Sigmoid colon (tissue), 7 donors: ENCODE measurements around the gene HLA-DQB2. TPM values are rescaled to one million over a fixed set of nuclear protein-coding genes. Genes with fewer than 3 reads are reported as not detected.

Source experiments
- DNase-seq: peaks from one replicate; pipeline ENCODE4 v3.0.0-alpha.2; 2019
- H3K27ac ChIP-seq, 4 donors: fragments of 200-600 bp; sonication (generic); one replicate each; pipeline ENCODE4 v1.5.1; 2016 to 2019; ENCODE audit warnings: mild to moderate bottlenecking in 1 of 4
- H3K27me3 ChIP-seq, 3 donors: fragments of 200-600 bp; sonication (generic); one replicate each; pipeline ENCODE4 v1.5.1; 2019; ENCODE audit warnings: mild to moderate bottlenecking in 1 of 3
- H3K36me3 ChIP-seq, 4 donors: fragments of 200-600 bp; sonication (generic); one replicate each; pipeline ENCODE4 v1.5.1; 2016 to 2019
- H3K4me1 ChIP-seq, 4 donors: fragments of 200-600 bp; sonication (generic); one replicate each; pipeline ENCODE4 v1.5.1; 2017 to 2019
- H3K4me3 ChIP-seq, 4 donors: fragments of 200-600 bp; sonication (generic); one replicate each; pipeline ENCODE4 v1.5.1; 2017 to 2019; ENCODE audit warnings: mild to moderate bottlenecking in 2 of 4, moderate library complexity in 1 of 4
- H3K9me3 ChIP-seq, 4 donors: fragments of 200-600 bp in 3 of 4; sonication (generic) in 3 of 4; one replicate each; pipeline versions ENCODE4 v1.5.1 to v1.6.1; 2013 to 2019
- CTCF ChIP-seq, 4 experiments: fragments of 450-650 bp in 3 of 4; fragments of 200-600 bp in 1 of 4; IDR thresholded peaks; one replicate each; pipeline ENCODE4 v1.5.1; 2016 to 2019; ENCODE audit warnings: antibody characterized with exemption in 4 of 4, mild to moderate bottlenecking in 3 of 4, moderate library complexity in 2 of 4
- EP300 ChIP-seq, 4 donors: sonication (generic); formaldehyde crosslinking; IDR thresholded peaks; one replicate each; pipeline ENCODE4 v1.6.1; 2017; ENCODE audit warnings: antibody characterized with exemption in 4 of 4
- POLR2A ChIP-seq, 2 donors: fragments of 450-650 bp; IDR thresholded peaks; one replicate each; pipeline ENCODE4 v1.6.1; 2016; ENCODE audit warnings: antibody characterized with exemption in 2 of 2, mild to moderate bottlenecking in 2 of 2, moderate library complexity in 2 of 2
- POLR2AphosphoS5 ChIP-seq, 4 donors: sonication (generic); formaldehyde crosslinking; IDR thresholded peaks; one replicate each; pipeline ENCODE4 v1.6.1; 2017; ENCODE audit warnings: antibody characterized with exemption in 4 of 4
- WGBS, 2 donors: extraction: QIAGEN DNeasy Blood & Tissue Kit; methylation state at CpG; one replicate each; pipeline ENCODE4 v1.1.7; 2013; 5-methylcytosine and 5-hydroxymethylcytosine counted together
- intact Hi-C: fragments of 100-400 bp; cut with DNase I; formaldehyde crosslinking; loops from one replicate; pipeline ENCODE4 v1.15.1; 2023
- polyA plus RNA-seq, 3 donors: library from polyadenylated mRNA; stranded (reverse); fragments of 200-250 nt; gene quantifications; one replicate each; pipeline ENCODE4 v1.2.3, GENCODE V29; 2013
- total RNA-seq, 4 donors: library from RNA; depleted of rRNA; stranded (reverse); fragments of >200 nt; gene quantifications; one replicate each; pipeline ENCODE4 v1.1.0, GENCODE V29; 2016
- donor health status: healthy with polysubstance abuse.
- donor health status: Bipolar disorder and iron deficiency.
- donor health status: healthy.

HLA-DQB2 gene
- total and polyA plus RNA-seq, 7 donors, result 0.41 to 1.1 (median 0.69) TPM; not detected in 2

- 77 to 83% methylated on average over 3 of the region's 3 CpGs for WGBS, 2 donors
- intact Hi-C loops, result loop anchor here (10.0 kb wide), 1 partner anchor 555 kb away; no protein-coding TSS in a partner anchor
- peaks cover 0 to 9% (median 2%) of the 10 kb centered on the region in 4 donors for H3K4me1 ChIP-seq
- TF ChIP-seq CTCF (IDR thresholded peaks at IDR 0.05) (no peak), EP300 (IDR thresholded peaks at IDR 0.05) (no peak), POLR2A (IDR thresholded peaks at IDR 0.05) (no peak)
- H3K9me3 ChIP-seq, result peaks cover 0 to 6% (median 0%) of the 10 kb centered on the region in 4 donors
- H3K36me3 ChIP-seq, result no peaks in the 10 kb centered on the region
- no peak overlapping the region for H3K4me3 ChIP-seq
- H3K27ac ChIP-seq, result no peak overlapping the region
- DNase-seq, result no peak
- peaks cover 0 to 50% (median 0%) of the 10 kb centered on the region in 3 donors for H3K27me3 ChIP-seq
Observed at GRCh38 chr6:32799740-32800139, 36.4 kb upstream of the HLA-DQB2 start.

- no peak for DNase-seq
- Histone ChIP-seq H3K27me3 (peaks cover 0 to 54% (median 0%) of the 10 kb centered on the region in 3 donors), H3K4me1 (peaks cover 0 to 9% (median 2%) of the 10 kb centered on the region in 4 donors), H3K36me3 (no peaks in the 10 kb centered on the region), H3K9me3 (peaks cover 0 to 6% (median 0%) of the 10 kb centered on the region in 4 donors), H3K27ac (no peak overlapping the region), H3K4me3 (no peak overlapping the region)
- no peak for TF ChIP-seq POLR2AphosphoS5 (IDR thresholded peaks at IDR 0.05)
- TF ChIP-seq EP300 (IDR thresholded peaks at IDR 0.05), result no peak
- no peak for TF ChIP-seq POLR2A (IDR thresholded peaks at IDR 0.05)
- TF ChIP-seq CTCF (IDR thresholded peaks at IDR 0.05), result no peak
- 95 to 97% methylated on average over 3 of the region's 3 CpGs for WGBS, 2 donors
- intact Hi-C loops, result no loop called here
Observed at GRCh38 chr6:32799168-32799567, 35.8 kb upstream of the HLA-DQB2 start.

GRCh38 chr6:32796848-32797776 is 33.8 kb upstream of the HLA-DQB2 start:
- peak; percentile 62 to 86 (median 84) for TF ChIP-seq CTCF (IDR thresholded peaks at IDR 0.05)
- no peak for TF ChIP-seq POLR2AphosphoS5 (IDR thresholded peaks at IDR 0.05)
- Histone ChIP-seq H3K4me1 (peaks cover 0 to 9% (median 2%) of the 10 kb centered on the region in 4 donors), H3K4me3 (peak overlapping the region in 2 of 4 donors; percentile 14 to 23), H3K36me3 (no peaks in the 10 kb centered on the region), H3K27me3 (peaks cover 0 to 54% (median 0%) of the 10 kb centered on the region in 3 donors), H3K9me3 (peaks cover 0 to 6% (median 0%) of the 10 kb centered on the region in 4 donors), H3K27ac (no peak overlapping the region)
- peak; percentile 77 for DNase-seq
- 8 to 10% methylated on average over 30 of the region's 30 CpGs for WGBS, 2 donors
- intact Hi-C loops, result loop anchor here (2.0 kb wide), 1 partner anchor 382 kb away; no protein-coding TSS in a partner anchor

- 49 to 82% methylated on average over 2 of the region's 2 CpGs for WGBS, 2 donors
- H3K27me3 ChIP-seq, result peaks cover 0 to 44% (median 6%) of the 10 kb centered on the region in 3 donors
- H3K9me3 ChIP-seq, result peaks cover 0 to 6% (median 0%) of the 10 kb centered on the region in 4 donors
- H3K4me1 ChIP-seq, result peaks cover 0 to 9% (median 2%) of the 10 kb centered on the region in 4 donors
- H3K27ac ChIP-seq, result no peak overlapping the region
- intact Hi-C loops, result no loop called here
- TF ChIP-seq EP300 (IDR thresholded peaks at IDR 0.05) (no peak), CTCF (IDR thresholded peaks at IDR 0.05) (no peak), POLR2AphosphoS5 (IDR thresholded peaks at IDR 0.05) (no peak), POLR2A (IDR thresholded peaks at IDR 0.05) (no peak)
- DNase-seq, result no peak
- no peaks in the 10 kb centered on the region for H3K36me3 ChIP-seq
- H3K4me3 ChIP-seq, result no peak overlapping the region
Observed at GRCh38 chr6:32794510-32794909, 31.2 kb upstream of the HLA-DQB2 start.
